GM12891 (cell line): ENCODE measurements around the gene DUSP22.

Experiments
- DNase-seq: peaks from one replicate; pipeline ENCODE4 v3.0.0; 2011; ENCODE audit warnings: low spot score; ENCODE audit not compliant: insufficient read length
- FAIRE-seq: peaks from 2 replicates; lab custom pipeline; 2011; peaks lifted over from hg19 to GRCh38; lab: Jason Lieb, UNC
- PAX5 ChIP-seq: IDR thresholded peaks from 2 replicates; pipeline ENCODE4 v1.6.1; 2011; ENCODE audit warnings: low read length, moderate library complexity, mild to moderate bottlenecking; ENCODE audit not compliant: insufficient read depth, severe bottlenecking
- POLR2A ChIP-seq: IDR thresholded peaks from 2 replicates; pipeline ENCODE4 v1.6.1; 2011; ENCODE audit warnings: low read depth, low read length, control low read depth
- POLR2AphosphoS5 ChIP-seq: IDR thresholded peaks from 2 replicates; pipeline ENCODE4 v1.6.1; 2011; ENCODE audit warnings: low read depth, low read length, control low read depth
- POU2F2 ChIP-seq: IDR thresholded peaks from 2 replicates; pipeline ENCODE4 v1.6.1; 2011; ENCODE audit warnings: low read depth, mild to moderate bottlenecking, control low read depth, low read length, moderate library complexity
- SPI1 ChIP-seq: IDR thresholded peaks from 2 replicates; pipeline ENCODE4 v1.6.1; 2011; ENCODE audit warnings: low read depth, low read length, control low read depth
- TAF1 ChIP-seq: IDR thresholded peaks from 2 replicates; pipeline ENCODE4 v1.6.1; 2011; ENCODE audit warnings: low read depth, low read length, control low read depth

DUSP22 gene

DNA sequence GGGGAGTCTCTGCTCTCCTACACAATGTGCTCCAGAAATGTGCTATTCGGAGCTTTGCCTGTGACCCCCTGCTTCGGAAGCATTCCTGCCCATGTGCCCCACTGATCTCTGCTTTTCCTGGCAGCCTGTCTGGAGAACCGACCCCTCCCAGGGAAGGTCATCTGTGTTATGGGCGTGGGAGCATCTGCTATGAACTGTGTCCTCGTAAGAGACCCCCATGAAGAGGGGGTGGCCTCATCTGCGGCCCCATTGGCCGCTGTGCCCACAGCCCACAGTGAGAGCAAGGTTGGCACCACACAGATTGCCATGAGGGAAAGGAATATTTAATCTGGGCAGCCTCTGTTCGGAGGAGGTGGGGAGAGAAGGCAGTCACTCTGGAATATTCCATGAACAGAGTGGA is 66.6 kb downstream of the DUSP22 start:
- no peak for DNase-seq
- FAIRE-seq: no peak

DNA sequence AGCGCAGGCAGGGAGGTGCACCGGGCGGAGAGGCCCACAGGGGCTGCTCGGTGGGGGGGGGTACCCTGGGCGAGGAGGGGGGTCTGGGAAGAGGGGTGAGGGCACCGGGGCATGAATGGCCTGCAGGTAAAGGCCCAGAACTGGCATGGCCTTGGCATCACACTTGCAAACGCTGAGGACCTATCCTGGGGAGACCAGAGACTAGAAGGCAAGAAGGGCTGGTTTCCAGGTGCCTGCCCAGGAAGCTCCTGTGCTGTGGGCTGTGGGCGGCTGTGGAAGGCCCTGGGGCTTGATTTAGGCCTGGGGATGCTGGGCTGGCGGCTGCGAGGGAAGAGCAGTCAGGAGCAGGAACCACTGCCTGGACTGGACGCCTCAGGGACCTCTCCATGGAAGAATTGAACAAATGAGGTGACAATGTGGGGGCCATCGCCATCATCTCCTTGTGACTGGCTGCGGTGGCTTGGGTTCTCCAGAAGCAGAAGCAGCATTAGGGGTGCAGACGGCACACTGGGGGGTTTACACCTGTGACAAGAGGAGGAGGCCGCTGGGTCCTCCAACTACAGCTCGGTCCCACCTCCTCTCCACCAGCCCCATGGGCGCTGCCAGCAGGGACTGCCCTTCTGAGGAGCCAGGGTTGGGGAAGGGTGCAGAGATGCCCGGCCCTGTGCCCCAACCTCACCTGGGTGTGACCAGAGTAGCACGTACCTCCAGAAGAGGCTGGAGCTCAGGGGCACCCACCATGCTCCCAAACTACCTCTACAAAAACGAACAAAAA is 67.2 kb downstream of the DUSP22 start:
- no peak for FAIRE-seq
- no peak for TF ChIP-seq SPI1
- TF ChIP-seq TAF1: no peak
- TF ChIP-seq POLR2AphosphoS5: no peak
- TF ChIP-seq POU2F2: no peak
- TF ChIP-seq POLR2A: no peak
- no peak for TF ChIP-seq PAX5

More for the DNA sequence above, 66.6 kb downstream of the DUSP22 start:
- no peak for TF ChIP-seq SPI1

DNA sequence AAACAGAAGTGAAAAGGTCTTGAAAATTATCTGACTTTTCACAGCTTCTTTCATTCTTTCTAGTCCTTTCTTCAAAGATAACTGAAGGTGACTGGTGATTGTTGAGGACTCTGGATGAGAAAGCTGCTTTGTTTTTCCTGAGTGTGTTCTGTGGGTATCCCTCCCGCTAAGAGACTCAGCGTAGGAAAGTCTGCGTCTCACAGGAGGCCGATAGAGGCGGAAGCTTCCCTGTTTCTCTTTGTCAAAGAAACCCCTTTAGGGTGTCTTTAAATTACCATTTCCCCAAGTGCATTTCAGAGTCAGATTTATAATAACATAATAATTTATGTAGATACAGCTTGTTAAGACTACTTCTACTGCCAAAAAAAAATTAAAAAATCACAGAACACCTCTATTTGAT is 68.1 kb downstream of the DUSP22 start:
- FAIRE-seq: no peak
- no peak for TF ChIP-seq POLR2A
- no peak for TF ChIP-seq TAF1
- TF ChIP-seq POU2F2: no peak
- TF ChIP-seq SPI1: no peak
- TF ChIP-seq PAX5: no peak
- no peak for TF ChIP-seq POLR2AphosphoS5
- DNase-seq: no peak

More for the DNA sequence above, 67.2 kb downstream of the DUSP22 start:
- DNase-seq: no peak

DNA sequence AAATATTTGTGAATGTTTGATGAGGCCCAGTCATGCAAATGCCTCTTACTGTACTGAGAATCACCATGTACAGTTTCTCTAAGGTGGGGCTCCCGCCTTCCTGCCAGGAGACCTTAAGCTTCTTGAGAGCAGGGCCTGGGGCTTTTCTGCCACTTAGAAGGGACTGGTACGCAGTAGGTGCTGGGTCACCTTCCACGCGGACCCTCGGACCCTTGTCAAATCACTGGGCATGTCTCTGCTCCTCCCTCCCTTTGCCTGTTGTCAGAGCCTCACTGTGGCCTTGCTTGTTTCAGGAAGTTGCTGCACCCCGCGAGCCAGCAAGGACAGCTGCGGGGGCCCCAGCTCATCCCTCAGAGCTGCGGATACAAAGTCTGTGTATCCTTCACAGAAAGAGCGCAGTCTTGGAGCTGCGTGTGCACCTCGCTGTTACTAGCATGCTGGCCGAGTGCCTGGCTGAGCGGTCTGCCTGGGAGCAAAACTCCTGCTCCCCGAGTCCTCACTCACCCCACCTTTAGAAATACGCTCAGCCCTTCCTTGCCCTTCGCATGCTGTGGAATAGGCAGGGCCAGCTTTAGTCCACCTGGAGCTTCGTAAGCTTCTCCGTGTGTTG is 68.6 kb downstream of the DUSP22 start:
- FAIRE-seq (no peak), DNase-seq (no peak)
- TF ChIP-seq POLR2AphosphoS5: no peak
- TF ChIP-seq PAX5: no peak
- TF ChIP-seq TAF1: no peak
- TF ChIP-seq POLR2A: no peak
- TF ChIP-seq SPI1: no peak
- TF ChIP-seq POU2F2: no peak

DNA sequence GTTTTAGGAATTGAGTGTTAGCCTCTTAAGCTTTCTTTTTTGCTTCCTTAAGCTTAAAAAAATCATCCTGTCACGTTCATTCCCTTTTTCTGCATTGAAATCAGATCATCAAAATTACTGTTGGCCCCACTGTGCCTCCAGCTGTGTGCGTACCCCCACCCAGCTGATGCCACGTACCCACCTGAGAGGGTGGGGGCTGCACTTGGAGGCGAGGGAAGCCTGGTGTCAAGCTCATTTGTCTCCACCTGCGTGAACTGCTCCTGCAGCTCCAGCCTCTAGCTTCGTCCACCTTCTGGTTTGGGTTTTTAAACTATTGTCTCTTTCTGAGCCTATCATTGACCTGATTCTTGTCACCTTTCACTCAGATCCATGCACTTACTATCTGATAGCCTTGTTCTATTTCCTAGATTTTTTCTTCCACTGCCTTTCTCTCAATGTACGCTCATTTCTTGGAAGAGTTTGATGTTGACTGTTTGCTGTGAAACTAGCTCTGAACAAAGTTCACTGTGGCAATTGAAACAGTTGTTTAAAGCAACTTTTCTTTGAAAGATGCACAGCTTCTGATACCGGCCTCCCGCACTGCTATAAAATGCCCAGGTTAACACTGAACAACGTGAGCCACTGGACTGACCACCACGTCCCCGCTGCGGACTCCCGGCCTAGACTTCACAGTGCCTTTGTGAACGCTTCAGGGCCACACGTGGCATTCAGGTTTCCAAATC is 69.3 kb downstream of the DUSP22 start:
- no peak for FAIRE-seq
- TF ChIP-seq POLR2AphosphoS5 (no peak), POU2F2 (no peak), PAX5 (no peak), SPI1 (no peak), TAF1 (no peak), POLR2A (no peak)

DNA sequence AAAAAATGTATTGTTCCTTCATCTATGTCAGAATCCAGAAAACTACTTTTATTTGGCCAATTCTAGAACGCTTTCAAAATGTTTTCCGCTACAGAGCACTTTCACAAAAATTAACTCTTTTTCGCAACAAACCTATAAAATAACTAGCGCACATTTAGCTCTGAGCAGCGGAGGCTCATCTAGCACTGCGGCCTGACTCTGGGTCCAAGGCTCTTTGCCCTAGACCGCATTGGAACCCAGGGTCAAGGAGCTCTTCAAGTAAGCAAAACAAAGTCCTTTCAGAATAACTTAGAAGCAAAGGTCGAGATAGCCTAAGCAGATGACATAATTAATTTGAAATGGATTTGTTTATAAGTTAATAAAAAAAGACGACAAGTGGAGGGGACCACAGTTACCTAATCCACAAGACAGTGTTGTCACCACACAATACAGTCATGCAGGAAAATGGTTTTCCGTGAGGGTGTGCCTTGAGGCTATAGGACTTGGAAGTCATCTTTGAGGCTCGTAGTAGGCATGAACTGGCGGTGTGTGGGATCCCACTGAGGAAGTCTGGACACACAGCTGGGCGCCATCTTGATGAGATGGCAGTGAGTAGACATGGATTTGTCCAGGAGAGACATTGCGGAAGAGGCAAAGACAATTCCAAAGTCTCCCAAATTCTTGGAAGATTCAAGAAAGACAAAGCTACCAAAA is 70.1 kb downstream of the DUSP22 start:
- TF ChIP-seq PAX5 (no peak), POU2F2 (no peak), POLR2AphosphoS5 (no peak), SPI1 (no peak), POLR2A (no peak), TAF1 (no peak)
- FAIRE-seq (no peak), DNase-seq (no peak)

More for the DNA sequence above, 69.3 kb downstream of the DUSP22 start:
- no peak for DNase-seq

DNA sequence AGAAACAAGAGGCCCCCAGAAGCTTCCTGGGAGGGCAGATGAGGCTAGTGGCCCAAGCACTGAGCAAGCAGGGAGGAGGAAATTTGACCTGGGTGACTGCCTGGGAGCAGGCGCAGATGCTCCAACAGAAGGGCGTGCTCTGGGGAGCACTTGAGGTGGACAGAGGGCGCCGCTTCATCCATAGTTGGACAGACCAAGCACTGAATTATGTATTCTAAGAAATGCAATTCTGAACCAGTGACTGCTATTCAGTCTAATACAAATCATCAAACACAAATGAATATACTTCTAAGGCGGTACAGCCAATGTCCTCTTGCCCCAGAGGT is 70.6 kb downstream of the DUSP22 start:
- TF ChIP-seq PAX5 (no peak), POU2F2 (no peak), POLR2AphosphoS5 (no peak), POLR2A (no peak), TAF1 (no peak), SPI1 (no peak)
- no peak for FAIRE-seq
- no peak for DNase-seq

DNA sequence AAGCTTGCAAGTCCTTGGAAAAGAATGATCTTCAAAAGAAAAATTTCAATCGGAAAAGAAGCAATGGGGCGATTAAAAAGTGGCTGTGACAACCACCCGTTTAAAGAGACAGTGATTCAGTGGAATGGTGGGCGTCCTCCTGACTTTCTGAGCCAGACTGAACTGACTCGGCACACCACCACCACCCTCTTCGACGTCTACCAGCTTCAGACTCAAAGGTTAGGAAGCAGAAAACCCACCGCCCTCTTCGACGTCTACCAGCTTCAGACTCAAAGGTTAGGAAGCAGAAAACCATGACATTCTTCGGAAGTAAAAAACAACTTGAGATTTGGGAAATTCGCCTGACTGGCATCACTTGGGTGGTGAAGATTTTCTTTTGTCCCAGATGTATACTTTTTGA is 71.0 kb downstream of the DUSP22 start:
- DNase-seq (no peak), FAIRE-seq (no peak)
- TF ChIP-seq POLR2A (no peak), SPI1 (no peak), PAX5 (no peak), POLR2AphosphoS5 (no peak), POU2F2 (no peak), TAF1 (no peak)

DNA sequence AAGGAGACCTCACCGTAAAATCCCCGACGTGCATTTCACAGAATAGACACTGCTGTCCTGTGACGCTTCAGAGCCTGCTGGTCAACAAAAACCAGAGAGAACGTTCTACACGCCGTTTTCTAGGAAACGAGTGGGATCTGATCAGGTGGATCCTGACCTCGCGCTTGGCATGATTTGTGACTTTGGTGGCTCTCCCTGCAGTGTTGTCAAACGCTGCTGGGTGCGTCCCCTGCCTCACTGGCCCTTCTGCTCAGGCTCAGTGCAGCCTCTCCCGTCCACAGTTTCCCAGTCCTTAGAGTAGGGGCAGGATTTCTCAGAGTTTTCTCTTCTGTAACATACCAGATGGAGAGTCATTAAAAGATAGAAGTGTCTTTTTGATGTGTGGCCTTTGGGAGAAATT is 71.6 kb downstream of the DUSP22 start:
- no peak for DNase-seq
- TF ChIP-seq POLR2AphosphoS5 (no peak), POU2F2 (no peak), SPI1 (no peak), TAF1 (no peak)
- no peak for FAIRE-seq
